OCI-M2 (cell line): ENCODE measurements around the gene SGPP2.

Experiments used
- DNase-seq: peaks from one replicate; lab custom pipeline; 2025; ENCODE audit not compliant: unreplicated experiment; lab: John Stamatoyannopoulos, UW

SGPP2 gene

DNA sequence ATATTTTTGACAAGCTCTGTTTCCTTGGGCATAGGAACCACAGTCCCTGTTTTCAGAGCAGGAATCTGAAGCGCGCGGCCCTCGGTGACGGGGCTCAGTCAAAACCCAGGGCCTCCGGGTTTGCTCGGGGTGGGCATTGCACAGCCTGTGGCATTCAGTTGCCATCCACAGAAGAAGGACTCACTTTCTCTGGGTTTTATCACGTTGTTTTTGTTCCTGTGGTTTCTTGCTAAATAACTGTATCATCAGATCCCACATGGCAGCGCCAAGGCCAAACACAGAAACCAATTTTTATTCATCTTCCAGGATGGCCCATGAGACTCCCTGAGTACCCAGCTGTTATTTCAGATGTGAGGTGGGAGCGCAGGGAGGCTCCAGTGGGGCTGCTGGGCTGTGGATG, 35.6 kb downstream of the SGPP2 start:
- no peak for DNase-seq

DNA sequence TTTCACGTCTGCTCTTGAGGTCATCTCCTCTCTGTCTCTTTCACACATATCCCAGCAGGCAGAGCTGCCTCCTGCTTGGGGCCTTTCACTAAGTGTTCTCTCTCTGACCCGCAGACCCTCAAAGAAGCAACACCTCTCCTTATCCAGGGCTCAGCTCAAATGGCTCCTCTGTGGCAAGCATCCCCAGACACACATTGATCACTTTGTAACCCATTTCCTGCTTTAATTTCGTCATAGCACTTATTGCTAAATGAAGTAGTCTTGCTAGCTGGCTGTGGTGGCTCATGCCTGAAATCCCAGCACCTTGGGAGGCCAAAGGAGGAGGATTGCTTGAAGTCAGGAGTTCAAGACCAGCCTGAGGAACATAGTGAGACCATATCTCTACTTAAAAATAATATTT, 41.4 kb downstream of the SGPP2 start:
- no peak for DNase-seq

DNA sequence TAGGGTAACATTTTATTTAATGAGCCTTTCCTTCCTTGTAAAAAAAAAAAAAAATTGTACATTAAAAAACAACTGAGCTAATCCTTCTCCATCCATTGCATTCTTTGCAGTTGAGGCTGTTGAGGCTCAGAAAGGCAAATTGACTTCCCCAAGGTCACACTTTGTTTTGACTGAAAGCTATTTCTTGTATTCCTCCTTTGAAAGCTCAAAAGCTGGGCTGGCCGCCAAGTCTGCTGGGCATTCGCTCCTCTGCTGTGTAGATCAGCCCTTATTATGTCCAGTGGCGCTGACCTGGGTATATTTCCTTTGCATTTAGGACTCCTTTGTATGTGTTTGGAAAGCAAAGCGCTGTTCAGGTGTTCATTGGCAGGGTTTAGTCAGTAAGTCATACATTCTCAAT, 44.0 kb downstream of the SGPP2 start:
- DNase-seq: no peak

DNA sequence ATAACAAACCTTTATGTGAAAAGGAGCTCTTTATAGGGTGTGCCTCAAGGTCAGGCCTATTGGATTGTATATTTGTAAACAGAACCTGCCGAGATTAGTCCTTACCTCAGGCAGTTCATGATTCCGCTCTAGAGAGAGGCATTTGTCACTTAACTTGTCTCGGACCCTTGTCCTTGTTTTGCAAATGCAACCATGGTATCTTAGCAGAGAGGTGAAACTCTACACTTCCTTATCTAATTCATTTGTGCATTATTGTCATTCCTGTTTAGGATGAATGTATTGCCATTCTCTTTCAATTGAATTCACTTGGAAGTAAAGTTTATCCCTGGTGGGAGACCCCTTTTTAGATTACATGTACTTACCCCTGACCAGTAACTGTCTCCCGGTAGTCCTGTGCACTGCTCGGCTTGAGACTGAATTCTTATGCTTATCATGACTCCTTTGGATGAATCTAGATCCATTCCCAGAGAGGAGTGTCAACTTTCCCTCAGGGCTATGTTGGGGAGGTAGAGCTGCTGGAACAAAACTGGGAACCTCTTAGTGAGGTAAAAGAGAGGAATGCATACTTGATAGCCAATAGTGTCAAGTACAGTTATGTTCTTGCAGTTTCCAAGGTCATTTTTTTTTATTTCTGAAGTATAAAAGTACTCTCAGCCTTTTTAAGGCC, 46.6 kb downstream of the SGPP2 start:
- DNase-seq: no peak

DNA sequence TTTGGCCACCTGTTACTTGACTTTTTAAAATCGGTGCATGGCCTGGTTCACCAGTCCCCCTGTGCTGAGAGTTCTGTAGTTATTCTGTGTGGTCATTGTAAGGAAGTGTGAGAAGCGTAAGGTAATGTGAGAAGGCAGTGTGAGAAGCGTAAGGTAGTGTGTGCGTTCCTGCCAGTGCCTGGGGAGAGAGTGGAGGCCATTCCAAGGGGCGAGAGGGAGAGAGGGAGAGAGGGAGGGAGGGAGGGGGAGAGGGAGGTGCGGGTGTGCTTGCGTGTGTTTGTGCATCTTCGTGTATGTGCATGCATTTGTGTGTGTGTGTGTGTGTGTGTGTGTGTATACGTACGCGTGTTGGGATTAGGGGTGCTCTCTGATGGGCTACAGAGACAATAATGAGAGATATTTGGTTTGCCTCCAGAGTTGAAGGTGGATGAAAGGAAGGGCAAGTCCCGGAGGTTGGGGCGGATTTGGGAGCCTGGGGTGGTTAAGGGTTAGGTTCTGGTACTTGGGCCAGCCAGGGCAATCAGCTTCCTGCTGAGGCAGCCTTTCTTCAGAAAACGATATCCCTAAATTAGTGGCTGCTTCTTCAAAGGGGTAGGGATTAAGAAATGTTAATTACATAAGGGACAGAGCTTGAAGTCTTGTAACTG, 53.7 kb downstream of the SGPP2 start:
- no peak for DNase-seq

DNA sequence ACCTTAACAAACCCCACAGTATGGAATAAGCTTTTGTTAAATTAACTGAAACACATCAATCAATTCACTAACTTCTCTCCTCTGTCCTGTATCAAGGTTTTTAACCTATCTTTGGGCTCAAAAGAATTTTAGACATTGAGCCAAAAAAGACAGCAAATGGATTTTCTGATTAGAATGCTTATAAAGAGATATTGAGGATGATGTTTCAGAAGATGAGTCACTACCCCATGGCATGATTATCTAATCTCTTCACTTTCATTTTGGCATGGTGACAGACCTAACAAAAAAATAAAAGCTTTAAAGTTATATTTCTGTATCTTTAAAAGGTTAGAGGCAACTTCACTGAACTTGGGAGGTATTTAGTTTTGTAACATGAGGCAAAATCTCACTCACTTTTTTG, 55.5 kb downstream of the SGPP2 start:
- no peak for DNase-seq

DNA sequence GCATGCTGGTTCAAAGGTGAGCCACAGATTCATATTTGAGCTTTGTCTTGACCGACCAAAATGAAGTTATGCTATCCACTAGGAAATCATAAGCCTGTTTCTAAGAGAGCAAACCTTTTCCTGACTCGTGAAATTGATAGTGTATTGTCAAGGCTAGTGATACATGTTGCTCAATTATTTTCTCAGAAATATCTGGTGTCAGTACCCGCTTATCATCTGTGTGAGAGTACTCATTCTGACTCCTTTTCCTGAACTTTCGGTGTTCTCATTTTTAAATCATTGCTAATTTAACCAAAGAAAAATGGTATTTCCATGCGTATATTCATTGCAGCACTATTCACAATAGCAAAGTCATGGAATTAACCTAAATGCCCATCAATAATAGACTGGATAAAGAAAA, 56.2 kb downstream of the SGPP2 start:
- DNase-seq: no peak

DNA sequence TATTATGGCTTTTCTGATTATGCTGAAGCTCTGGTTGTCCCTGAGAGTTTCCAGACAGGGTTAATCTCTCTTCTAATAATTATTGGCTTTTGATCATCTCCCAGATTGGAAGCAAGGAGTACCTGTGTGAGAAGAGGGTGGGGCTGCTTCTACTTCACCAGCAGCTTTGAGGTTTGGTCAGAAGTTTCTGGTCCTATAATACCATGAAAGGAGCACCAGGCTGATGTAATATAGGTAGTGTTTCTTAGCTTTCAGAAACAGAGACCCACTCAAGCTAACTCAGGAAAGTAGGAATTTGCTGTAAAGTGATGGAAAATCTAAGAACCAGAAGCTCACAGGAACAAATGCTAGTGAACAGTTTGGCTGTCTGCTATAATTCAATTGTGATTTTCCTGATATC, 57.6 kb downstream of the SGPP2 start:
- DNase-seq: no peak

DNA sequence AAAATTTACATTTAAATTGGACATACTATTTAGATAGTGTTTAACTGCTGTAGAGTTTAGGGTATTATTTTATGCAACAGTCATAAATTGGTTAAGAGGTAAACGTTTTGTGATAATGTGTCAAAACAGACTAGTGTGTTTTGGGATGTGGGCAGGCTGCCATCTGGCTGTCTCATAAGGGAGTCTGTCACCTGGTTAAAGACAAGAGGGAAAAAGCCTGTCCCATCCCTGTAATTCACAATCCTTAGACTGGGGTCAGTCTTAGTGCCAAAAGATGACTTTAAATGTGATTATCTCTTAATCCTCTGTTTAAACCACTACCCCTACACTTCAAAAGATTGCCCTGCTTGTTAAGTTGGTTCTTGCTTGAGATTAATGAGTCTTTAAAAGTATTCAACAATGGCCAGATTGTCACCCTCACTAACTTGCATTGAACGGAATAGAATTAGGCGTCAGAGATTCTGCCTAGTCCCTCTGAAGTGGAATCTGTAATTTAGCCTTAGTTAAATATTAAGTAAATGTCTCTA, 59.2 kb downstream of the SGPP2 start:
- DNase-seq: no peak

DNA sequence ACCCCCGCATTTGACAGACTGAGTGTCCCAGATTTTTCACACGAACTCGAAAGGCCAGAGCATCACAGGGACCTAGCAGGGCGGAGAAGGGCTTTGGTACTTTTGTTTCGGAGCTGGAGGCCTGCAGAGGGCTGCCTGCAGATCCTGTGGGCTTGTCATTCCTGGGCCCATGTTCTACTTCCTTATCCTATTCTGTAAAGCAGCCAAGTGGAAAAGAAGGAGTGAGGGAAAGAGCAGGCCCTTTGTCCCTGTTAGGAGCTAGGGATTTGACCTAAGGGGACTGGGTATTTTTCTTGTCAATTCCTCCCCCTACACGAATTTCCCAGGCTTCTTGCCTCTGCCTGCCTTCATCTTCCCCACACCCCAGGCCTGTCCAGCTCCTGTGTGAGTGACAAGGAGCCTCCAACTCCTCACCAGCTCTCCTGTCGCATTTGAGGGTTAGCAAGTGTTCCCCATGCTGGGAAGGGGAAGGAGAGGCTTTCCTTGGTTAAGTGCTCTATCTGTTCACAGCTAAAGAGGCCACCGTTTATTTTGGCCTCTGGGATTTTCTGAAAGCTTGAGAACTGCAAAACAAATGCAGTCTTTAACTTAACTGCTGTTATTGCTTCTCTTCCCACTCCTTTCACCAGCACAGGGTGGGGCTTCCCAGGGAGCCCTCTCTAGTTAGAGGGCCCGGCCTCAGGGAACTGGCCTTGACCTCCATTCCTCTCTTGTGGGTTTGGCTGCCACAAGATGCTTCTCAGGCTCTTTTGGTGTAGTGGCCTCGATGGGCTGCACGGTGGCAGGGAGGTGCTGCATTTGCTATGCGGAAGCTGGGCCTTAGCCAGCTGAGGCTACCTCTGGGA, 61.2 kb downstream of the SGPP2 start:
- DNase-seq: no peak

DNA sequence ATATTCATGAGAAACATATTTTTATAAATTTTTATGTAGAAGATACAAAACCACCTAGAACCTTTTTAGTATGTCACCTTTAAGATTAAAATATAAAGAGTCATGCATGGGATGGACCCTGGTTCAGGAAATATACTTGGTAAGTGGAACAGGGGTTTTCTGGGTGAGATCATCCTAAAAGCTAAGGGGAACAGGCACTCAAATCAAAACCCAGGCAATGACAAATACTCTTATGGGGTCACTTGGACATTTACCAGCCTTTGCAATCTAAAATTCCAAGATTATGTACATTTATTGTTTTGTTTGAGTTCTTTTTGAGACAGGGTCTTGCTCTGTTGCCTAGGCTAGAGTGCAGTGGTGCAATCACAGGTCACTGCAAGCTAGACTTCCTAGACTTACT, 65.8 kb downstream of the SGPP2 start:
- no peak for DNase-seq

DNA sequence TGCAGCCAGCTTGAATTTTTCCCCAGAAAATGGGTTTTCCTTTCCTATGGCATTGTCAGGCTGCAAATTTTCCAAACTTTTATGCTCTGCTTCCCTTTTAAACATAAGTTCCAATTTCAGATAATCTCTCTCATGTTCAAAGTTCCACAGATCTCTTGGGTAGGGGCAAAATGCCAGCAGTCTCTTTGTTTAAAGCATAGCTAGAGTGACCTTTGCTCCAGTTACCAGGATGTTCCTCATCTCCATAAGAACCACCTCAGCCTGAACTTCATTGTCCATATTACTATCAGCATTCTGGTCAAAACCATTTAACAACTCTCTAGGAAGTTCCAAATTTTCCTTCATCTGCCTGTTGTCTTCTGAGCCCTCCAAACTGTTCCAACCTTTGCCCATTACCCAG, 68.3 kb downstream of the SGPP2 start:
- no peak for DNase-seq

DNA sequence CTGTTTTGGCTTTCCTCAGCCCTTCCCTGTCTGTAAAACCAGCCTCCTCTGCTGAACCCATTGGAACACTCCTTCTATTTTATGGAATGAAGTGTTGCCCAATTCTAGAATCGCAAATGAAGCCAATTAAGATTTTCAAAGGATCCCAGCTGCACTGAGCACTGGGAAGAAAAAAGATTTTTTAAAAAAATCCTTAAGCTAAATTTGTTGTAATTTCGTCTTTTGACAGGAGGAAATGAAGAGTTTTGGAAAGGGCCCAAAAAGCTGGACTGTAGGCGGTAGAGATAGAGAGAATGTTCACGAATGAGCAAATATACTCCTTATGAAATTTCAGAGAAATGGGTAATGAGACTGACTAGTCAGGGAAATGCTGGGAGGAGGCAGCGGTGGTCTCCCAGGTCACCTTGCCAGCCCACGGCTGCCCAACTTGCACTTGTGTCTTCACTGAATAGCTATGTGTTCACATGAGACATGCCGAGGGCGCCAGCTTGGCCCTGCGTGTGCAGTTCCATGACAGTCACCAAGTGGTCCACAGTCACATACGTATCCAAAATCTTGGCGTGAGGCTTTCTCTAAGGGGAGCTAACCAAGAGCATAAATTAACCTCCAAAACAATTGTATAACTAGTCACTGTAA, 69.9 kb downstream of the SGPP2 start:
- no peak for DNase-seq

DNA sequence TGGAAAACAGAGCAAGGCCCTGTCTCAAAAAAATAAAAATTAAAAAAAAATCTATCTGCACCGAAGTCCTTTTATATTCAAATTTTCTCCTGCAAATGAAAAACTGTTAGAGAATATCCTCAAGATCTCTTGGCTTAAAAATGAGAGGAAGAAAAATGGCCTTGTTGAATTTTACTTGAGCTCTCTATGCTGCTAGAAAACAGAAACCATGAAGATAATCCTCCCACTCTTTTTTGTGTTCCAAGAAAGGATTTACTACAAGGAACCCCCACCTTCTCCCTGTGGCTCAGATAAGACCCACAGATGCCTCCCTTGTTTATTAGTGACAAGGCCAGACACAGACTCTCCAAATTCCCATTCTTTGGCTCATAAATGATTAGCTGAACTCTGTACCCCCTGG, 71.0 kb downstream of the SGPP2 start:
- DNase-seq: no peak

DNA sequence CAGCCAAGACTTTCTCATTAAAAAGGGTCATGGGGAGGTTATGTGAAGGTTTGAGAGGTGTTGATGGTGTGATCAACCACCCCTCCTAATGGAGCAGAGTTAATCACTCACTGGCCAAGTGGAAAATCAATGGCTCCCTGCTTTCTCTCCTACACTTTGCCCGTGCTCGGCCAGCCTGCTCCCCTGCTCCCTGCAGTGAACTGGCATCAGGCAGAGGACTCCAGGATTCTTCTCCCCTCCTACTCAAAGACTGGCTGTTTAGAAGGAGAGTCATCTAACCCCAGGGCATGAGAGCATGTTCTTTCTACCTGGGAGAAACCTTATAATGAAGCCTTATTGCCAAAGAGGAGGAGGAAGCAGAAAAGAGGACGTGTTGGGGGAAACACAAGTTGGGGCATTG, 74.9 kb downstream of the SGPP2 start:
- no peak for DNase-seq

DNA sequence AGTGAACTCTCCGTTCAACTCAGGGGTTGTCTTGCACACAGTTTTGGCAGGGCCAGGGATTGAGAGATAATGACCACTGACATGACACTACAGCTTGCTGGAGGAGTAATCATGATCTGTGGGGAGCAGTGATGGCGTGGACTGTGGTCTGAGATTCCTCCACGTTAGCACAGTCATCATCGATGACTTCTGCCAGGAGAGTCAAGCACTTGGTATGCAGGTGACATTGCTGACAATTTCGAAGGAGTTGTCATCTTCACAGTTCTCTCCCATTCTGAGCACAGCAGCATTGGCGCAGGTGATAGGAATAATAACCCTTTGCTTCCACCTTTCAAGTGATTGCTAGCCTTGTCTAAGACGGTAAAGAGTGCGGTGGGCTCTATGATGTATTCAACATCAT, 79.8 kb downstream of the SGPP2 start:
- no peak for DNase-seq

DNA sequence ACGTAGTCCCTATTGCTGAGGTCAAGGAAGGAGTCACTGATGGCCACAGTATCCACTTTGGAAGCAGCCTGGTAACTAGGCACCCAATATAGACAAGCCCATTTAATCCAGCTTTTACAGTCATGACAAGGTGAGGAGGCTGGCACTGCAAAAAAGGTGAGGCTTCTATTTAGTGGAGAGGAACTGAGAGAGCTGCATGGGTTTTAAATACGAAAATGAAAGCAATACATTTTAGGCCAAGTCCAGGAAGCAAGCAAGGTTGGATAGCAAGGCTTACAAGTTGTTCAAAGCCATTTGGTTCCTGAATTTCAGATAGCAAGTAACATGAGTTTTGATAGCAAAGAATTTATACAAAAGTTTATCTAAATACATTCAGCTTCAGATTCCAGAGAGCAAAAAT, 80.4 kb downstream of the SGPP2 start:
- no peak for DNase-seq

DNA sequence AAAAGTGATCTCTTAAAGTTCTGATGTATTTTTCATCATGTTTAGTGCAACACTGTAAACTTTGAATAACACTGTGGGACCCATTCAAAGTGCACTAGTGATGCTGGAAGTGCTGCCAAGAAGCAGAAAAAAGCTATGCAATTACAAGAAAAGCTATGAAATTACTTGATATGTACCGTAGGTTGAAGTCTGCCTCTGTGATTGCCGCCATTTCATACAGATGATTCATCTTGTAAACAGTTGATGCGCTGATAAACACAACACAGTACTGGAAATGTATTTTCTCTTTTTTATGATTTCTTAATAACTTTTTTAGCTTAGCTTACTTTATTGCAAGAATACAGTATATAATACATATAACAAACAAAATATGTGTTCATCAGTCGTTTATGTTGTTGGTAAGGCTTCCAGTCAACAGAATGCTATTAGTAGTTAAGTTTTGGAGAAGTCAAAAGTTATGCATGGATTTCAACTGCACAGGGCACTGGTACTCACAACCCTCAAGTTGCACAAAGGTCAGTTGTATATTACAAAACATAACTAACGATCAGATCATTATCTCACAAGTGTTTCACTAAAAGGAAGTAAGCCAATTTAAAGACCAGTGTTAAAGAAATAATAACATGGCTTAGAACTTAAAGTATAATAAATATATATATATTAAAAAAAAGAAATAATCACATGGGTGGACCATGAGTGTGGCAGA, 82.0 kb downstream of the SGPP2 start:
- DNase-seq: no peak

DNA sequence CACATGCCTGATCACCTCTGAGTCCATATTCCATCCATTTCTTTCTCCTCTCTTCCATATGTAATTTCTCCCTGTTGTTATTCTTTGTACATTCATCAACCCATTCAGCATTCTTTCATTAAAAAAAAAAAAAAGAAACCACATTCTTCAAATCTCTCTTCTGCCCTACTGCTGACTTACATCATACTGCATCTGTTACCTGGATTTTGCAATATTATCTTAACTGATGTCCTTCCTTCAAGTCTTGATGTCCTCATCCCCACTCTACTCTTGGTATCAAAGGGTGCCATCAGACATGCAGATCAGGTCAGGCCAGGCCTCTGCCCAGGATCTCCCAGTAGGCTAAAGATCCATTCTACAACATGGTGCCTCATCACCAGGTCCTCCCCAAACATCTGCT, 90.6 kb downstream of the SGPP2 start:
- no peak for DNase-seq

DNA sequence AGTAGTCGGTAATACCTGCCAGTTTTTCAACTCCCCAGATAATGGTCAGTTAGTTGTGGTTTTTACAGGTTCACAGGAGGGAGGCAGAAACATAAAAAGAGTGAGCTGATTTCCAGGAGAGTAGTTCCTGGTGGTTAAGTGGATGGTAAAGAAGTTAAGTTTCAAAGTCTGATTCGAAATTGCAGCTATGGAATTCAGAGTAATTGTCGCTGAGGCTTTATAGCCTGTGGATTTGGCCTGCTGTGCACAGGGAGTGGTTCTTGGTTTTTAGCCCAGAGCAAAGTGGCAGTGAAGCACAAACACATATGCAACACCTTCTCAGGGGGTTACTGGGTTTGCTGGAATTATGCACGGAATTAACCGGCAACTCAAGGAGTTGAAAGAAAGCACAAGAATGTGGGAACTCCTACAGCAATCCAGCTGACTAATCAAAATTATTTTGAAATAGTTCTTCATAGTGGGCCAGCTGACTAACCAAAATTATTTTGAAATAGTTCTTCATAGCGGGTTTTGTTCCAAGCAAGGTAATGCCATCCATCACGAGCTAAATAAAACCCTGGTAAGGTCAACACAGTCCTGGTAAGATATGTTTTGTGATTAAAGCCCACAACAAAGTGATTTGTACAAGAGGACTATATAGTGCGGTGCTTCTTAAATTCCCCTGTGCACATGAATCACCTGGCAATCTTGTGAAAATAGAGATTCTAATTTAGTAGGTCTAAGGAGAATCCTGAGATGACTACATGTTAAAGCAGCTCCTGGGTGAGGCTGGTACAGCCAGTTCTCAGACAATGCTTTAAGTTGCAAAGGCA, 94.4 kb downstream of the SGPP2 start:
- DNase-seq: no peak
